Osteoblast (primary cell): Measurements from ENCODE around the gene HDAC8. TPM values are rescaled to one million over a fixed set of nuclear protein-coding genes. Genes with fewer than 3 reads are reported as not detected.

ENCODE experiments used
- DNase-seq: peaks from one replicate; pipeline ENCODE4 v3.0.0; 2011; ENCODE audit warnings: low spot score, mixed read lengths; ENCODE audit not compliant: insufficient read length; ENCODE audit errors: missing footprints
- H2AFZ ChIP-seq: 2 replicates; pipeline ENCODE4 v1.6.0; 2011; ENCODE audit warnings: mild to moderate bottlenecking, low read length
- H3K27ac ChIP-seq: 2 replicates; pipeline ENCODE4 v1.5.1; 2011; ENCODE audit warnings: mild to moderate bottlenecking, low read depth, low read length, moderate library complexity
- H3K27me3 ChIP-seq: 2 replicates; pipeline ENCODE4 v1.6.0; 2012; ENCODE audit warnings: mild to moderate bottlenecking, control low read depth, inconsistent platforms, low read length, moderate library complexity; ENCODE audit not compliant: insufficient read depth
- H3K36me3 ChIP-seq: 2 replicates; pipeline ENCODE4 v1.5.1; 2011; ENCODE audit warnings: mild to moderate bottlenecking, low read length, control low read depth, moderate library complexity; ENCODE audit not compliant: insufficient read depth
- H3K4me1 ChIP-seq: 2 replicates; pipeline ENCODE4 v1.5.1; 2011; ENCODE audit warnings: mild to moderate bottlenecking, low read length, control low read depth, moderate library complexity; ENCODE audit not compliant: insufficient read depth
- H3K4me2 ChIP-seq: 2 replicates; pipeline ENCODE4 v1.6.0; 2011; ENCODE audit warnings: mild to moderate bottlenecking, low read length; ENCODE audit not compliant: insufficient read depth
- H3K4me3 ChIP-seq: fragments of 200-600 bp; sonication (generic); 3 replicates; pipeline ENCODE4 v1.5.1; 2012; ENCODE audit warnings: mild to moderate bottlenecking, low read length, inconsistent platforms; ENCODE audit not compliant: insufficient read depth
- H3K79me2 ChIP-seq: 2 replicates; pipeline ENCODE4 v1.6.0; 2012; ENCODE audit warnings: mild to moderate bottlenecking, low read length, control low read depth, inconsistent platforms; ENCODE audit not compliant: insufficient read depth
- H3K9me3 ChIP-seq: 2 replicates; pipeline ENCODE4 v1.5.1; 2011; ENCODE audit warnings: low read depth, low read length, control low read depth
- H4K20me1 ChIP-seq: 2 replicates; pipeline ENCODE4 v1.6.0; 2012; ENCODE audit warnings: mild to moderate bottlenecking, low read length, control low read depth; ENCODE audit not compliant: insufficient read depth
- CTCF ChIP-seq: IDR thresholded peaks from 2 replicates; pipeline ENCODE4 v1.5.1; 2011; ENCODE audit warnings: mild to moderate bottlenecking, low read depth, low read length, moderate library complexity; ENCODE audit errors: extremely low read depth
- total RNA-seq: library from RNA; depleted of rRNA; stranded (reverse); fragments of >200 nt; gene quantifications from 2 replicates; pipeline ENCODE4 v1.2.3, GENCODE V29; 2012

The HDAC8 gene
- total RNA-seq, 1 donor: 24.6 TPM

GRCh38 chrX:72305286-72306084, 267.2 kb downstream of the HDAC8 start, which contains the start of gene CITED1:
TSS of gene CITED1 (minus strand) at chrX:72305914. CDS start at chrX:72302869, 3,045 bp downstream.
- H3K4me3 ChIP-seq: peak within 1 kb of the TSS; percentile 68
- no peaks in the 10 kb centered on the region for H3K79me2 ChIP-seq
- no peaks in the 10 kb centered on the region for H3K9me3 ChIP-seq
- H4K20me1 ChIP-seq: peaks cover 2% of the 10 kb centered on the region
- H2AFZ ChIP-seq: peak within 1 kb of the TSS; percentile 72
- peak; percentile 78 for DNase-seq
- H3K36me3 ChIP-seq: no peaks in the 10 kb centered on the region
- no peak within 1 kb of the TSS for H3K27ac ChIP-seq
- H3K4me2 ChIP-seq: peak within 1 kb of the TSS; percentile 59
- H3K4me1 ChIP-seq: peaks cover 9% of the 10 kb centered on the region
- H3K27me3 ChIP-seq: peaks cover 93% of the 10 kb centered on the region
- no peak for TF ChIP-seq CTCF

GRCh38 chrX:72304877-72305276, 267.8 kb downstream of the HDAC8 start:
- H3K4me3 ChIP-seq: peak overlapping the region; percentile 56
- TF ChIP-seq CTCF: no peak
- H3K9me3 ChIP-seq: no peaks in the 10 kb centered on the region
- peak overlapping the region; percentile 22 for H2AFZ ChIP-seq
- peak overlapping the region; percentile 59 for H3K4me2 ChIP-seq
- H3K27me3 ChIP-seq: peaks cover 94% of the 10 kb centered on the region
- peaks cover under 1% of the 10 kb centered on the region for H4K20me1 ChIP-seq
- no peak overlapping the region for H3K27ac ChIP-seq
- peaks cover 9% of the 10 kb centered on the region for H3K4me1 ChIP-seq
- DNase-seq: peak; percentile 92
- no peaks in the 10 kb centered on the region for H3K36me3 ChIP-seq
- H3K79me2 ChIP-seq: no peaks in the 10 kb centered on the region

GRCh38 chrX:72301781-72302180, 270.9 kb downstream of the HDAC8 start:
- H3K27me3 ChIP-seq: peaks cover 93% of the 10 kb centered on the region
- TF ChIP-seq CTCF: no peak
- no peaks in the 10 kb centered on the region for H3K36me3 ChIP-seq
- H3K79me2 ChIP-seq: no peaks in the 10 kb centered on the region
- peaks cover 9% of the 10 kb centered on the region for H3K4me1 ChIP-seq
- no peak overlapping the region for H2AFZ ChIP-seq
- H3K27ac ChIP-seq: no peak overlapping the region
- H3K4me2 ChIP-seq: no peak overlapping the region
- H3K4me3 ChIP-seq: no peak overlapping the region
- peak; percentile 65 for DNase-seq
- H4K20me1 ChIP-seq: no peaks in the 10 kb centered on the region
- no peaks in the 10 kb centered on the region for H3K9me3 ChIP-seq

GRCh38 chrX:72299891-72300630, 272.6 kb downstream of the HDAC8 start:
- H3K4me2 ChIP-seq: no peak overlapping the region
- TF ChIP-seq CTCF: no peak
- H3K4me1 ChIP-seq: peaks cover 4% of the 10 kb centered on the region
- H2AFZ ChIP-seq: no peak overlapping the region
- H3K79me2 ChIP-seq: no peaks in the 10 kb centered on the region
- no peaks in the 10 kb centered on the region for H3K36me3 ChIP-seq
- H4K20me1 ChIP-seq: no peaks in the 10 kb centered on the region
- no peak overlapping the region for H3K4me3 ChIP-seq
- peak; percentile 73 for DNase-seq
- no peaks in the 10 kb centered on the region for H3K9me3 ChIP-seq
- H3K27ac ChIP-seq: no peak overlapping the region
- peaks cover 97% of the 10 kb centered on the region for H3K27me3 ChIP-seq
